GM12801 (cell line): Measurements from ENCODE around the gene PTPRU.

Experiments used
- TF ChIP-seq, protein P1 (sequence below): IDR thresholded peaks from one replicate; pipeline ENCODE4 v1.5.1; 2011; ENCODE audit warnings: control low read depth; ENCODE audit not compliant: insufficient read length; ENCODE audit errors: extremely low read depth

PTPRU gene

GRCh38 chr1:29260531-29260930 lies 24.2 kb downstream of the PTPRU start:
- TF ChIP-seq, protein P1, sequence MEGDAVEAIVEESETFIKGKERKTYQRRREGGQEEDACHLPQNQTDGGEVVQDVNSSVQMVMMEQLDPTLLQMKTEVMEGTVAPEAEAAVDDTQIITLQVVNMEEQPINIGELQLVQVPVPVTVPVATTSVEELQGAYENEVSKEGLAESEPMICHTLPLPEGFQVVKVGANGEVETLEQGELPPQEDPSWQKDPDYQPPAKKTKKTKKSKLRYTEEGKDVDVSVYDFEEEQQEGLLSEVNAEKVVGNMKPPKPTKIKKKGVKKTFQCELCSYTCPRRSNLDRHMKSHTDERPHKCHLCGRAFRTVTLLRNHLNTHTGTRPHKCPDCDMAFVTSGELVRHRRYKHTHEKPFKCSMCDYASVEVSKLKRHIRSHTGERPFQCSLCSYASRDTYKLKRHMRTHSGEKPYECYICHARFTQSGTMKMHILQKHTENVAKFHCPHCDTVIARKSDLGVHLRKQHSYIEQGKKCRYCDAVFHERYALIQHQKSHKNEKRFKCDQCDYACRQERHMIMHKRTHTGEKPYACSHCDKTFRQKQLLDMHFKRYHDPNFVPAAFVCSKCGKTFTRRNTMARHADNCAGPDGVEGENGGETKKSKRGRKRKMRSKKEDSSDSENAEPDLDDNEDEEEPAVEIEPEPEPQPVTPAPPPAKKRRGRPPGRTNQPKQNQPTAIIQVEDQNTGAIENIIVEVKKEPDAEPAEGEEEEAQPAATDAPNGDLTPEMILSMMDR = no peak

DNA sequence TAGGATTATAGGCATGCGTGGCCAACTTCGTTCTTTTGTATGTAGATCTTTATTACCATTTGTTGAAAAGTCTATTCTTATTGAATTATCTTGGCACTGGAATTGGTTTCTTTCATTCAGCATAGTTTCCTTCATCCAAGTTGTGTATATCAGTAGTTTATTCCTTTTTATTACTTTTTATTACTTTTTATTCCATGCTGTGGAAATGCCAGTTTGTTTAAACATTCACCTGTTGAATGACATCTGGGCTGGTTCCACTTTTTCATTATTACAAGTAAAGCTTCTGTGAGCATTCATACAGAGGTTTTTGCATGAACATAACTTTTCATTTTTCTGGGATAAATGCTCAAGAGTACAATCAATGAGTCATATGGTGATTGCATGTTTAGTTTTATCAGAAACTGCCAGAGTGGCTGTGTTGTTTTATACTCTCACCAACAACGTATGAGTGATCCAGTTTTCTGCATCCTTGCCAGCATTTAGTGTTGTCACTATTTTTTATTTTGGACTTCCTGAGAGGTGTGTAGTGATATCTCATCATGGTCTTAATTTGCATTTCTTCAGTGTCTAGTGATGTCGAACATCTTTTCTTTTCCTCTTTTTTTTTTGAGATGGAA lies 28.6 kb downstream of the PTPRU start:
- TF ChIP-seq, protein P1 = no peak

- TF ChIP-seq, protein P1 = no peak
Measured at GRCh38 chr1:29266912-29267311, 30.6 kb downstream of the PTPRU start.

- TF ChIP-seq, protein P1 = no peak
Measured at GRCh38 chr1:29267321-29268070, 31.2 kb downstream of the PTPRU start.

GRCh38 chr1:29269382-29269781 lies 33.1 kb downstream of the PTPRU start:
- TF ChIP-seq, protein P1 = no peak

DNA sequence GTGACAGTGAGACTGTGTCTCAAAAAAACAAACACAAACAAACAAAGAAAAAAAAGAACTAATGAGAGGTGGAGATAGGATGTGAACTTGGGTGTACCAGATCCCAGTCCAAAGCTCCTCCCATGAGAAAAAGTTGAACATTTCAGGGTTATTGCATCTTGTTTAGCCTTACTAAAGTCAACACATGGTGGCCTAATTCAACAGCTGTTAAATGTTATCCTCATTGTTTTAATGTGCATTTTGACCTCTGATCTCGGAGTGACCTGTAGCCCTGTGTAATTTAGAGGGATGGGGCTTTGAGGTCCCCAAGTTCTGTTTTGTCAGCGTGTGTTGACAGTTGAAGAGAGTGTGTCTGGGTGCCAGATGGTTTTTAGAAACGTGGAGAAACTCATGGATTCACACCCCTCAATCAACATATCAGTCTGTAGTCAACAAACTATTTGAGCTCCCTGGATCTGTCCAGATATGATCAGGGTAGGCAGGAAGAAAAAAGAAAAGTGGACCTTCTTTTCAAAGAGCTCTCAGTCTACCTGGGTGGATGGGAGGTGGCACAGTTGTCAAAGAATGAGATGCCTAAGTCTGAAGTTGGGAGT lies 34.7 kb downstream of the PTPRU start:
- TF ChIP-seq, protein P1 = no peak

- TF ChIP-seq, protein P1 = no peak
Measured at GRCh38 chr1:29271724-29272123, 35.4 kb downstream of the PTPRU start.
